ENCODE data around the gene TMEM121.

The TMEM121 gene

GRCh38 chr14:105540811-105541210, 14.4 kb downstream of the TMEM121 start:
- TF ChIP-seq CREB1 (IDR thresholded peaks at IDR 0.05; ENCODE audit: low read depth) (no peak), ZBTB7A (IDR thresholded peaks at IDR 0.05; ENCODE audit: low read depth) (no peak), MAX (IDR thresholded peaks at IDR 0.05) (no peak), EP300 (IDR thresholded peaks at IDR 0.05; ENCODE audit: borderline replicate concordance) (no peak), NFIC (IDR thresholded peaks at IDR 0.05) (no peak), EGR1 (IDR thresholded peaks at IDR 0.05) (no peak), TEAD4 (IDR thresholded peaks at IDR 0.05) (no peak), REST (IDR thresholded peaks at IDR 0.05; ENCODE audit: low read depth) (no peak), CEBPB (IDR thresholded peaks at IDR 0.05) (no peak), TAF1 (IDR thresholded peaks at IDR 0.05; ENCODE audit: low read depth) (no peak), FOXM1 (IDR thresholded peaks at IDR 0.05; ENCODE audit: borderline replicate concordance, low read depth) (no peak), RAD21 (IDR thresholded peaks at IDR 0.05; ENCODE audit: low read depth) (no peak), USF1 (IDR thresholded peaks at IDR 0.05) (no peak), TCF12 (IDR thresholded peaks at IDR 0.05; ENCODE audit: low read depth) (no peak), YY1 (IDR thresholded peaks at IDR 0.05; ENCODE audit: low read depth) (no peak)

- TF ChIP-seq TEAD4 (IDR thresholded peaks at IDR 0.05) (no peak), NFIC (IDR thresholded peaks at IDR 0.05) (no peak), CREB1 (IDR thresholded peaks at IDR 0.05; ENCODE audit: low read depth) (no peak), ZBTB7A (IDR thresholded peaks at IDR 0.05; ENCODE audit: low read depth) (no peak), TCF12 (IDR thresholded peaks at IDR 0.05; ENCODE audit: low read depth) (no peak), TAF1 (IDR thresholded peaks at IDR 0.05; ENCODE audit: low read depth) (no peak), RAD21 (IDR thresholded peaks at IDR 0.05; ENCODE audit: low read depth) (no peak)
These were observed 15.0 kb downstream of the TMEM121 start for GRCh38 chr14:105541218-105541875.

GRCh38 chr14:105547741-105548169, 21.4 kb downstream of the TMEM121 start:
- TF ChIP-seq CEBPB (IDR thresholded peaks at IDR 0.05) (no peak), TEAD4 (IDR thresholded peaks at IDR 0.05) (no peak), FOXM1 (IDR thresholded peaks at IDR 0.05; ENCODE audit: borderline replicate concordance, low read depth) (no peak), EP300 (IDR thresholded peaks at IDR 0.05; ENCODE audit: borderline replicate concordance) (no peak), ZBTB7A (IDR thresholded peaks at IDR 0.05; ENCODE audit: low read depth) (no peak), NFIC (IDR thresholded peaks at IDR 0.05) (no peak), CREB1 (IDR thresholded peaks at IDR 0.05; ENCODE audit: low read depth) (no peak), USF1 (IDR thresholded peaks at IDR 0.05) (no peak), TCF12 (IDR thresholded peaks at IDR 0.05; ENCODE audit: low read depth) (no peak), YY1 (IDR thresholded peaks at IDR 0.05; ENCODE audit: low read depth) (no peak), TAF1 (IDR thresholded peaks at IDR 0.05; ENCODE audit: low read depth) (no peak), MAX (IDR thresholded peaks at IDR 0.05) (no peak)

GRCh38 chr14:105549481-105549880, 23.1 kb downstream of the TMEM121 start:
- TF ChIP-seq MAX (IDR thresholded peaks at IDR 0.05), result no peak

- TF ChIP-seq FOXM1 (IDR thresholded peaks at IDR 0.05; ENCODE audit: borderline replicate concordance, low read depth) (no peak), REST (IDR thresholded peaks at IDR 0.05; ENCODE audit: low read depth) (no peak), CEBPB (IDR thresholded peaks at IDR 0.05) (no peak), EGR1 (IDR thresholded peaks at IDR 0.05) (no peak), TEAD4 (IDR thresholded peaks at IDR 0.05) (no peak), EP300 (IDR thresholded peaks at IDR 0.05; ENCODE audit: borderline replicate concordance) (no peak), ZBTB7A (IDR thresholded peaks at IDR 0.05; ENCODE audit: low read depth) (no peak), TCF12 (IDR thresholded peaks at IDR 0.05; ENCODE audit: low read depth) (no peak), RAD21 (IDR thresholded peaks at IDR 0.05; ENCODE audit: low read depth) (no peak), USF1 (IDR thresholded peaks at IDR 0.05) (no peak), TAF1 (IDR thresholded peaks at IDR 0.05; ENCODE audit: low read depth) (no peak), CREB1 (IDR thresholded peaks at IDR 0.05; ENCODE audit: low read depth) (no peak), NFIC (IDR thresholded peaks at IDR 0.05) (no peak)
These were observed 27.6 kb downstream of the TMEM121 start for GRCh38 chr14:105554022-105554421.

All from Ishikawa (cell line).